Activated naive CD4-positive, alpha-beta T cell treated with anti-CD3 and anti-CD28 coated beads, Interleukin-2, amount 10 ng/mL, durations not matched to agents 7 days and 5 days (primary cell): ENCODE measurements around the gene MID2.

Experiments
- CTCF ChIA-PET: fragments of 350-600 bp; sonication (Branson Sonifier 250); formaldehyde crosslinking; loops from one replicate; lab custom pipeline; 2021; ENCODE audit warnings: antibody characterized with exemption; lab: Charles Lee
- DNase-seq: peaks from one replicate; pipeline ENCODE4 v3.0.0-alpha.2; 2020
- H3K27ac Mint-ChIP-seq: one replicate; pipeline ENCODE4 v1.8.0; 2021; ENCODE audit warnings: mild to moderate bottlenecking, moderate library complexity, mixed read lengths
- H3K27me3 Mint-ChIP-seq: one replicate; pipeline ENCODE4 v1.8.0; 2021; ENCODE audit warnings: mild to moderate bottlenecking, mixed read lengths
- H3K36me3 Mint-ChIP-seq: one replicate; pipeline ENCODE4 v1.8.0; 2021; ENCODE audit warnings: mixed read lengths
- H3K4me1 Mint-ChIP-seq: one replicate; pipeline ENCODE4 v1.8.0; 2021; ENCODE audit warnings: mixed read lengths
- H3K4me3 Mint-ChIP-seq: one replicate; pipeline ENCODE4 v1.8.0; 2021; ENCODE audit warnings: mild to moderate bottlenecking, moderate library complexity, mixed read lengths
- H3K9me3 Mint-ChIP-seq: one replicate; pipeline ENCODE4 v1.8.0; 2021; ENCODE audit warnings: mixed read lengths

Gene MID2

GRCh38 chrX:107827030-107827831, 1.6 kb downstream of the MID2 start:
- CTCF ChIA-PET = no interaction called here
- peak overlapping the region; percentile 65 for H3K4me3 Mint-ChIP-seq
- H3K27ac Mint-ChIP-seq = peak overlapping the region; percentile 78
- H3K36me3 Mint-ChIP-seq = no peaks in the 10 kb centered on the region
- DNase-seq = no peak
- H3K27me3 Mint-ChIP-seq = peaks cover 16% of the 10 kb centered on the region
- no peaks in the 10 kb centered on the region for H3K9me3 Mint-ChIP-seq
- H3K4me1 Mint-ChIP-seq = peaks cover 23% of the 10 kb centered on the region

GRCh38 chrX:107827852-107828251, 2.2 kb downstream of the MID2 start:
- H3K9me3 Mint-ChIP-seq = no peaks in the 10 kb centered on the region
- H3K27ac Mint-ChIP-seq = no peak overlapping the region
- peaks cover 16% of the 10 kb centered on the region for H3K27me3 Mint-ChIP-seq
- no peak for DNase-seq
- no peaks in the 10 kb centered on the region for H3K36me3 Mint-ChIP-seq
- H3K4me3 Mint-ChIP-seq = peak overlapping the region; percentile 43
- peaks cover 23% of the 10 kb centered on the region for H3K4me1 Mint-ChIP-seq
- CTCF ChIA-PET = interaction anchor here (1.3 kb wide), 1 partner anchor 66 kb away, joined by 4 read pairs; no protein-coding TSS in a partner anchor

- DNase-seq = no peak
- Mint-ChIP-seq H3K36me3 (no peaks in the 10 kb centered on the region), H3K4me3 (no peak overlapping the region), H3K27ac (no peak overlapping the region), H3K9me3 (no peaks in the 10 kb centered on the region), H3K27me3 (peaks cover 13% of the 10 kb centered on the region), H3K4me1 (peaks cover 18% of the 10 kb centered on the region)
- CTCF ChIA-PET = no interaction called here
Observed at GRCh38 chrX:107829878-107830277, 4.2 kb downstream of the MID2 start.

GRCh38 chrX:107831071-107831730, 5.5 kb downstream of the MID2 start:
- peaks cover 11% of the 10 kb centered on the region for H3K4me1 Mint-ChIP-seq
- CTCF ChIA-PET = no interaction called here

GRCh38 chrX:107834275-107835201, 8.9 kb downstream of the MID2 start:
- CTCF ChIA-PET = no interaction called here
- DNase-seq = no peak
- H3K4me1 Mint-ChIP-seq = no peaks in the 10 kb centered on the region

More at GRCh38 chrX:107831071-107831730, 5.5 kb downstream of the MID2 start:
- Mint-ChIP-seq H3K9me3 (no peaks in the 10 kb centered on the region), H3K36me3 (no peaks in the 10 kb centered on the region), H3K27ac (no peak overlapping the region), H3K4me3 (no peak overlapping the region), H3K27me3 (peaks cover 4% of the 10 kb centered on the region)
- DNase-seq = no peak

GRCh38 chrX:107836958-107837357, 11.3 kb downstream of the MID2 start:
- Mint-ChIP-seq H3K36me3 (no peaks in the 10 kb centered on the region), H3K27me3 (no peaks in the 10 kb centered on the region), H3K27ac (no peak overlapping the region), H3K9me3 (no peaks in the 10 kb centered on the region), H3K4me1 (no peaks in the 10 kb centered on the region), H3K4me3 (no peak overlapping the region)
- no peak for DNase-seq
- CTCF ChIA-PET = no interaction called here

More at GRCh38 chrX:107834275-107835201, 8.9 kb downstream of the MID2 start:
- Mint-ChIP-seq H3K4me3 (no peak overlapping the region), H3K9me3 (no peaks in the 10 kb centered on the region), H3K27ac (no peak overlapping the region), H3K27me3 (no peaks in the 10 kb centered on the region), H3K36me3 (no peaks in the 10 kb centered on the region)

GRCh38 chrX:107840971-107841370, 15.3 kb downstream of the MID2 start:
- CTCF ChIA-PET = no interaction called here
- no peak for DNase-seq
- no peaks in the 10 kb centered on the region for H3K27me3 Mint-ChIP-seq
- H3K4me1 Mint-ChIP-seq = no peaks in the 10 kb centered on the region
- no peaks in the 10 kb centered on the region for H3K9me3 Mint-ChIP-seq
- no peak overlapping the region for H3K27ac Mint-ChIP-seq
- no peaks in the 10 kb centered on the region for H3K36me3 Mint-ChIP-seq
- H3K4me3 Mint-ChIP-seq = no peak overlapping the region

GRCh38 chrX:107842715-107843400, 17.2 kb downstream of the MID2 start:
- CTCF ChIA-PET = no interaction called here
- H3K9me3 Mint-ChIP-seq = no peaks in the 10 kb centered on the region
- H3K4me3 Mint-ChIP-seq = no peak overlapping the region
- no peak overlapping the region for H3K27ac Mint-ChIP-seq
- no peaks in the 10 kb centered on the region for H3K4me1 Mint-ChIP-seq
- no peaks in the 10 kb centered on the region for H3K27me3 Mint-ChIP-seq
- no peak for DNase-seq
- H3K36me3 Mint-ChIP-seq = no peaks in the 10 kb centered on the region

GRCh38 chrX:107845625-107846024, 20.0 kb downstream of the MID2 start:
- Mint-ChIP-seq H3K4me1 (no peaks in the 10 kb centered on the region), H3K4me3 (no peak overlapping the region), H3K36me3 (no peaks in the 10 kb centered on the region), H3K27ac (no peak overlapping the region), H3K27me3 (no peaks in the 10 kb centered on the region), H3K9me3 (no peaks in the 10 kb centered on the region)
- DNase-seq = no peak
- CTCF ChIA-PET = no interaction called here

- Mint-ChIP-seq H3K4me3 (no peak overlapping the region), H3K36me3 (no peaks in the 10 kb centered on the region), H3K9me3 (no peaks in the 10 kb centered on the region), H3K27ac (no peak overlapping the region), H3K4me1 (no peaks in the 10 kb centered on the region), H3K27me3 (no peaks in the 10 kb centered on the region)
- CTCF ChIA-PET = no interaction called here
- DNase-seq = no peak
Observed at GRCh38 chrX:107848591-107848990, 22.9 kb downstream of the MID2 start.

GRCh38 chrX:107849747-107850421, 24.2 kb downstream of the MID2 start:
- no peak for DNase-seq
- Mint-ChIP-seq H3K27me3 (no peaks in the 10 kb centered on the region), H3K4me3 (no peak overlapping the region), H3K27ac (no peak overlapping the region), H3K9me3 (no peaks in the 10 kb centered on the region), H3K36me3 (no peaks in the 10 kb centered on the region), H3K4me1 (no peaks in the 10 kb centered on the region)
- CTCF ChIA-PET = no interaction called here

- H3K9me3 Mint-ChIP-seq = no peaks in the 10 kb centered on the region
- DNase-seq = no peak
- no peak overlapping the region for H3K27ac Mint-ChIP-seq
- no peaks in the 10 kb centered on the region for H3K36me3 Mint-ChIP-seq
- CTCF ChIA-PET = no interaction called here
- no peaks in the 10 kb centered on the region for H3K4me1 Mint-ChIP-seq
- no peak overlapping the region for H3K4me3 Mint-ChIP-seq
- H3K27me3 Mint-ChIP-seq = no peaks in the 10 kb centered on the region
Observed at GRCh38 chrX:107850422-107850765, 24.7 kb downstream of the MID2 start.

GRCh38 chrX:107851215-107851614, 25.5 kb downstream of the MID2 start:
- H3K27ac Mint-ChIP-seq = no peak overlapping the region
- no peak overlapping the region for H3K4me3 Mint-ChIP-seq
- H3K36me3 Mint-ChIP-seq = no peaks in the 10 kb centered on the region
- no peaks in the 10 kb centered on the region for H3K4me1 Mint-ChIP-seq
- DNase-seq = no peak
- CTCF ChIA-PET = no interaction called here
- H3K27me3 Mint-ChIP-seq = no peaks in the 10 kb centered on the region
- H3K9me3 Mint-ChIP-seq = no peaks in the 10 kb centered on the region
